B cell (primary cell): ENCODE measurements around the gene CTAGE8.
"Not testable (repeated sequence)": the region's sequence is repeated elsewhere in the genome, so short reads cannot be mapped to it uniquely, and the experiment has no call there.

Experiments
- EZH2 ChIP-seq: IDR thresholded peaks from 2 replicates; pipeline ENCODE4 v1.6.1; 2012; ENCODE audit warnings: borderline replicate concordance, low read depth, mild to moderate bottlenecking, moderate library complexity, low read length; ENCODE audit not compliant: insufficient read depth, poor library complexity, severe bottlenecking
- TF ChIP-seq, protein P1 (sequence below): fragments of 200-600 bp; IDR thresholded peaks from one replicate; pipeline ENCODE4 v1.8.0; 2022; ENCODE audit warnings: antibody characterized with exemption, mild to moderate bottlenecking

DNA sequence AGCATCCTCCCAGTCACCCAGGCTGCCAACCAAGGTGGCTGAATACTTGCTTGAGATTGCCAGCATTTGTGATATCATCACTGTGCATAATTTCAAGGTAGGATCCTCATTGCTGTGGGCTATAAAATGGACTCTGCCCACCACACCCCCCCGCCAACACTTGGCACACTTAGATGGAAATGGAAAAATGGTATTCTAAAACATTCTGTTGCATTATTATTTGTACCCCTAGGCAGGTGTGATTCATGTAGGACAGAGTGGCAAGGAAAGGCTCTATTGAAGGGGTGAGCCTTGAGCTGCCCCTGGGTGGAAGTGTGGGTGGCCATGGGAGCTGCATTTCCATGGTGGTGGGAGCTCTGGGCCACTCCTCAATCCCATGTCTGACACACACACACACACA, 50.5 kb downstream of the CTAGE8 start:
- TF ChIP-seq, protein P1, sequence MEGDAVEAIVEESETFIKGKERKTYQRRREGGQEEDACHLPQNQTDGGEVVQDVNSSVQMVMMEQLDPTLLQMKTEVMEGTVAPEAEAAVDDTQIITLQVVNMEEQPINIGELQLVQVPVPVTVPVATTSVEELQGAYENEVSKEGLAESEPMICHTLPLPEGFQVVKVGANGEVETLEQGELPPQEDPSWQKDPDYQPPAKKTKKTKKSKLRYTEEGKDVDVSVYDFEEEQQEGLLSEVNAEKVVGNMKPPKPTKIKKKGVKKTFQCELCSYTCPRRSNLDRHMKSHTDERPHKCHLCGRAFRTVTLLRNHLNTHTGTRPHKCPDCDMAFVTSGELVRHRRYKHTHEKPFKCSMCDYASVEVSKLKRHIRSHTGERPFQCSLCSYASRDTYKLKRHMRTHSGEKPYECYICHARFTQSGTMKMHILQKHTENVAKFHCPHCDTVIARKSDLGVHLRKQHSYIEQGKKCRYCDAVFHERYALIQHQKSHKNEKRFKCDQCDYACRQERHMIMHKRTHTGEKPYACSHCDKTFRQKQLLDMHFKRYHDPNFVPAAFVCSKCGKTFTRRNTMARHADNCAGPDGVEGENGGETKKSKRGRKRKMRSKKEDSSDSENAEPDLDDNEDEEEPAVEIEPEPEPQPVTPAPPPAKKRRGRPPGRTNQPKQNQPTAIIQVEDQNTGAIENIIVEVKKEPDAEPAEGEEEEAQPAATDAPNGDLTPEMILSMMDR, result not testable (repeated sequence)
- TF ChIP-seq EZH2, result not testable (repeated sequence)
